ENCODE results near the gene PEX5L.

PEX5L gene

GRCh38 chr3:179861953-179862352 lies 174.8 kb downstream of the PEX5L start:
- no peak overlapping the region for H3K27ac ChIP-seq
- TF ChIP-seq, protein P1, sequence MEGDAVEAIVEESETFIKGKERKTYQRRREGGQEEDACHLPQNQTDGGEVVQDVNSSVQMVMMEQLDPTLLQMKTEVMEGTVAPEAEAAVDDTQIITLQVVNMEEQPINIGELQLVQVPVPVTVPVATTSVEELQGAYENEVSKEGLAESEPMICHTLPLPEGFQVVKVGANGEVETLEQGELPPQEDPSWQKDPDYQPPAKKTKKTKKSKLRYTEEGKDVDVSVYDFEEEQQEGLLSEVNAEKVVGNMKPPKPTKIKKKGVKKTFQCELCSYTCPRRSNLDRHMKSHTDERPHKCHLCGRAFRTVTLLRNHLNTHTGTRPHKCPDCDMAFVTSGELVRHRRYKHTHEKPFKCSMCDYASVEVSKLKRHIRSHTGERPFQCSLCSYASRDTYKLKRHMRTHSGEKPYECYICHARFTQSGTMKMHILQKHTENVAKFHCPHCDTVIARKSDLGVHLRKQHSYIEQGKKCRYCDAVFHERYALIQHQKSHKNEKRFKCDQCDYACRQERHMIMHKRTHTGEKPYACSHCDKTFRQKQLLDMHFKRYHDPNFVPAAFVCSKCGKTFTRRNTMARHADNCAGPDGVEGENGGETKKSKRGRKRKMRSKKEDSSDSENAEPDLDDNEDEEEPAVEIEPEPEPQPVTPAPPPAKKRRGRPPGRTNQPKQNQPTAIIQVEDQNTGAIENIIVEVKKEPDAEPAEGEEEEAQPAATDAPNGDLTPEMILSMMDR (conservative IDR thresholded peaks at IDR 0.05; ENCODE audit: low read depth), result no peak
- ChIA-PET CTCF (no interaction called here), POLR2A (ENCODE audit: low non-redundant PET) (no interaction called here)
- no peak for DNase-seq (ENCODE audit: low spot score)

DNA sequence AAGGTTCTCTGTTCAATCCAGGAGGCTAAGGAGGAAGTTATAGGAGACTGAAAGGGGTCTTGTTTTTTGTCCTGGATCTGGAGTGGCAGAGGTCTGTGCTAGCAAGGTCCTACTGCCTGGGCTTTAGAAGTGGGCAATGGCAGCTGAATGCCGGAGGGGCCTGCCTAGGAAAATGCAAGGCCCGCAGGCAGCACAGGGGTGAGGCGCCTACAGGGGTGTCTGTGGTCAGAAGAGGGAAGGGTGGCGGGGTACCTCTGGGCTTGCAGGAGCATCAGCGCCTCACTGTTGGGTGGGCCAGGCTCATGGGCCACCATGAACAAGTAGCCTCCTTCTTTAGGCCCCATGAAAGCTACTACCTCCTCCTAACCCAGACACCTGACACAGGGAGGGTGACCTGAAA lies 175.4 kb downstream of the PEX5L start:
- no peak overlapping the region for H3K27ac ChIP-seq
- POLR2A ChIA-PET (ENCODE audit: low non-redundant PET), result no interaction called here
- TF ChIP-seq, protein P1 (conservative IDR thresholded peaks at IDR 0.05; ENCODE audit: low read depth), result no peak
- no peak for DNase-seq (ENCODE audit: low spot score)
- CTCF ChIA-PET, result no interaction called here

DNA sequence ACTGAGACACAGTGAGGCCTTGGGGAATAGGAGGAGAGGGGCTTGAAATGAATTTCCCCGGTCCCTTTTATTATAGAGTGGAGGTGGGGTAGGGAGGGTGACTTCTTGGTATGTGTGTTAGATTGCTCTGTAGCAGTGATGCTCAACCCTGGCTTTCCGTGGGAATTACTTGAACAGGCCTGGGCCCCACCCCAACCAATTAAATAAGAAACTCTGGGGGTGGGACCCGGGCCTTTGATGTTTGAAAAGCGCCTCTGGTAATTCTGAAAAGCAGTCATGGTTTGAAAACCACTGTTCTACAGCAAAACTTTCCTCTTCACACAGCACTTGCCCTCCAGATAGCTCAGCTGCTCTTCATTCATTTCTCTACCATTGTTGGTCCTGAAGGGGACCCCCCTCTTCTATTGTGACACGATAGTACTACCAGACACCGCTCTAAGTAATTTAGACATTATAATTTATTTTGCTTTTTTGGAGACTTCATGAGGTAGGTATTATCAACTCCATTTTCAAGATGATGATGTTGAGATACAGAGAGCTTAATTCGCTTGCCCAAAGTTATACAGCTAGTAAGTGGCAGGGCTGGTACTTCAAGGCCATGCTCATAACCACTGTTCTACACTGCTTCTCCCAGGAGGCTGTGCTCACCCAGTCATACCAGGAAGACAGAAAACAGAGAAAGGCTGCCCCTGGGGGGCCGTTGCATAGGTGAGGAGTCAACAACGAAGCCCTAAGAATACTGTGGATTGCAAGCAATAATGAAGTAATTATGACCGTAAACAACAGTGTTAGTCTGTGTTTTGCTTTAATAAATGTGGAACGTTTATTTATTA lies 176.2 kb downstream of the PEX5L start:
- no peak for DNase-seq (ENCODE audit: low spot score)
- POLR2A ChIA-PET (ENCODE audit: low non-redundant PET), result no interaction called here
- H3K27ac ChIP-seq, result no peak overlapping the region
- TF ChIP-seq, protein P1 (conservative IDR thresholded peaks at IDR 0.05; ENCODE audit: low read depth), result no peak
- CTCF ChIA-PET, result no interaction called here

DNA sequence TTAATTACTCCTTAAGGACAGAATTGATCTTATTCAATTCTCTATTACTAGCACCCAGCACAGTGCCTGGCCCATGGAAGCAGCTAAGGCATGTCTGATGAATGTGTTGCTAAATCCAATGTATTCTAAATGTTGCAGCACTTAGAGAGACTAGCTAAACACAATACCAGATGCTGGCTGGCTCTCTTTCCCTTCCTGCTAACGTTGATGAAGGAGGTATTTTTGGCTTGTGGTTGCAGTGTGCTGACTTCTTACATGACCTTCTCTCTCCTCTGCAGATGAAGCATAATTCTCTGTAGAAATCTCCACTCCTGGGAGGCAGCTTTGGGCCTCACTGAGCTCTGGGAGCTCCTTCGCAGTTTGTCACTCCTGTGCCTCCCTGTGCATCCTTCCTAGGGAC lies 183.6 kb downstream of the PEX5L start:
- POLR2A ChIA-PET (ENCODE audit: low non-redundant PET), result no interaction called here

DNA sequence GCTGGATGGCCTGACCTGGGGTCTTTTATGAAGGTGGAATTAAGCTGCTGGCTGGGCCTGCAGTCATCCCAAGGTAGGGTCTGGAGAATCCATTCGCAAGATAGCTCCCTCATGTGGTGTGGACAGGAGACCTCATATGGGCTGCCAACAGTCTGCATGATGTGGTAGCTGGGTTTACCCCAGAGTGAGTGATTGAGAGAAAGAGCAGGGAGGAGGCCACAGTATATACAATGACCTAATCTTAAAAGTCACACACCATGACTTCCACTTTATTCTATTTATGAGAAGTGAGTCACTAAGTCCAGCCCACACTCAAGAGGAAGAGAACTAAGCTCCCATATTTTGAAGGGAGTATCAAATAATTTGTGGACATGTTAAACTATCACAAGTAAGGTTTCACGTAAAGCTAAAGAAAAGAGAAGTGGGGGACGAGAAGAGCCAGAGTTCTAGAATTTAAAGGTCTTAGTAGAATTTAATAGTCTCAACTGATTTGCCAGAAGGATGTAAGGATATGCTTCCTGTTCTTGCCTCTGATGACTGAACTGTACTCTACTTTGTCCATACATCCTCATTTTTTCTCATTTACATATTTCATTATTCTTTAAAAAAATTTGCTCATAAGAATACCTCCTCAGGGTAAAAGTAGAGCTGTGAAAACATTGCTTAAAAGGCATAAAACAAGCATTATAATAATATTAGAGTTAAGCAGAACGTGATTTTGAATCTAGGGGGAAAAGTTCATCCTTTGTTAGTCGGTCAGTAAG lies 184.4 kb downstream of the PEX5L start:
- H3K27ac ChIP-seq, result no peak overlapping the region
- CTCF ChIA-PET, result interaction anchor here (0.5 to 0.6 kb wide), 2 partner anchors 21 to 209 kb away, joined by 3 read pairs; no protein-coding TSS in a partner anchor
- TF ChIP-seq, protein P1 (conservative IDR thresholded peaks at IDR 0.05; ENCODE audit: low read depth), result no peak
- DNase-seq (ENCODE audit: low spot score), result no peak
- POLR2A ChIA-PET (ENCODE audit: low non-redundant PET), result no interaction called here

More for the DNA sequence above, 183.6 kb downstream of the PEX5L start:
- no peak overlapping the region for H3K27ac ChIP-seq
- TF ChIP-seq, protein P1 (conservative IDR thresholded peaks at IDR 0.05; ENCODE audit: low read depth), result no peak
- no peak for DNase-seq (ENCODE audit: low spot score)
- CTCF ChIA-PET, result interaction anchor here (0.6 kb wide), 1 partner anchor 208 kb away, joined by 3 read pairs; no protein-coding TSS in a partner anchor

GRCh38 chr3:179848711-179849110 lies 188.0 kb downstream of the PEX5L start:
- TF ChIP-seq, protein P1 (conservative IDR thresholded peaks at IDR 0.05; ENCODE audit: low read depth), result no peak
- ChIA-PET CTCF (no interaction called here), POLR2A (ENCODE audit: low non-redundant PET) (no interaction called here)
- H3K27ac ChIP-seq, result no peak overlapping the region
- no peak for DNase-seq (ENCODE audit: low spot score)

Data from RWPE1 (cell line).